HG03045 (cell line): ENCODE results near the gene HES5.

Experiments
- ATAC-seq: cut with Tn5 transposase; IDR thresholded peaks from one replicate; pipeline ENCODE4 v1.9.1; 2021; ENCODE audit warnings: mild to moderate bottlenecking, moderate library complexity; ENCODE audit not compliant: unreplicated experiment

HES5 gene

GRCh38 chr1:2502661-2503553 lies 27.2 kb downstream of the HES5 start:
- ATAC-seq, result no peak

- ATAC-seq, result no peak
These were observed 27.9 kb downstream of the HES5 start for GRCh38 chr1:2502210-2502609.

GRCh38 chr1:2501820-2502119 lies 28.3 kb downstream of the HES5 start:
- no peak for ATAC-seq

GRCh38 chr1:2501041-2501819 lies 28.8 kb downstream of the HES5 start:
- no peak for ATAC-seq

- ATAC-seq, result no peak
These were observed 30.0 kb downstream of the HES5 start for GRCh38 chr1:2499986-2500596.

- no peak for ATAC-seq
These were observed 30.8 kb downstream of the HES5 start for GRCh38 chr1:2499260-2499659.

GRCh38 chr1:2498648-2499047 lies 31.4 kb downstream of the HES5 start:
- no peak for ATAC-seq

GRCh38 chr1:2497891-2498290 lies 32.2 kb downstream of the HES5 start:
- ATAC-seq, result no peak

- no peak for ATAC-seq
These were observed 33.3 kb downstream of the HES5 start for GRCh38 chr1:2496746-2497145.

- no peak for ATAC-seq
These were observed 33.9 kb downstream of the HES5 start for GRCh38 chr1:2496087-2496622.

- no peak for ATAC-seq
These were observed 34.5 kb downstream of the HES5 start for GRCh38 chr1:2495546-2495945.

GRCh38 chr1:2495026-2495425 lies 35.0 kb downstream of the HES5 start:
- no peak for ATAC-seq

- ATAC-seq, result no peak
These were observed 35.8 kb downstream of the HES5 start for GRCh38 chr1:2494323-2494693.

- no peak for ATAC-seq
These were observed 36.3 kb downstream of the HES5 start for GRCh38 chr1:2493691-2494322.

GRCh38 chr1:2493218-2493617 lies 36.8 kb downstream of the HES5 start:
- no peak for ATAC-seq

GRCh38 chr1:2492091-2492490 lies 38.0 kb downstream of the HES5 start:
- no peak for ATAC-seq

GRCh38 chr1:2489615-2490014 lies 40.4 kb downstream of the HES5 start:
- ATAC-seq, result no peak

GRCh38 chr1:2488688-2489087 lies 41.4 kb downstream of the HES5 start:
- no peak for ATAC-seq

GRCh38 chr1:2486558-2486957 lies 43.5 kb downstream of the HES5 start:
- ATAC-seq, result no peak

- no peak for ATAC-seq
These were observed 44.0 kb downstream of the HES5 start for GRCh38 chr1:2486041-2486440.

GRCh38 chr1:2483970-2484369 lies 46.1 kb downstream of the HES5 start:
- ATAC-seq, result no peak
